GM21786 (cell line): Measurements from ENCODE around the gene SLC41A3.
"Not testable (repeated sequence)": the region's sequence is repeated elsewhere in the genome, so short reads cannot be mapped to it uniquely, and the experiment has no call there.

Experiments used
- ATAC-seq: cut with Tn5 transposase; IDR thresholded peaks from one replicate; pipeline ENCODE4 v1.9.1; 2021; ENCODE audit not compliant: unreplicated experiment

Gene SLC41A3

GRCh38 chr3:126107203-126107939 is 23.4 kb upstream of the SLC41A3 start:
- ATAC-seq: no peak

GRCh38 chr3:126106336-126107202 is 22.6 kb upstream of the SLC41A3 start:
- ATAC-seq: no peak

- no peak for ATAC-seq
Measured at GRCh38 chr3:126105691-126106187, 21.8 kb upstream of the SLC41A3 start.

- ATAC-seq: no peak
Measured at GRCh38 chr3:126104742-126105605, 21.1 kb upstream of the SLC41A3 start.

GRCh38 chr3:126104028-126104635 is 20.2 kb upstream of the SLC41A3 start:
- no peak for ATAC-seq

GRCh38 chr3:126103121-126104027 is 19.4 kb upstream of the SLC41A3 start:
- ATAC-seq: no peak

GRCh38 chr3:126102530-126102951 is 18.6 kb upstream of the SLC41A3 start:
- ATAC-seq: no peak

GRCh38 chr3:126102011-126102410 is 18.1 kb upstream of the SLC41A3 start:
- no peak for ATAC-seq

- ATAC-seq: no peak
Measured at GRCh38 chr3:126101521-126101982, 17.6 kb upstream of the SLC41A3 start.

- ATAC-seq: no peak
Measured at GRCh38 chr3:126100634-126101301, 16.8 kb upstream of the SLC41A3 start.

- ATAC-seq: no peak
Measured at GRCh38 chr3:126100269-126100633, 16.3 kb upstream of the SLC41A3 start.

- no peak for ATAC-seq
Measured at GRCh38 chr3:126098391-126098858, 14.5 kb upstream of the SLC41A3 start.

- ATAC-seq: no peak
Measured at GRCh38 chr3:126097801-126098200, 13.9 kb upstream of the SLC41A3 start.

GRCh38 chr3:126096274-126096673 is 12.3 kb upstream of the SLC41A3 start:
- not testable (repeated sequence) for ATAC-seq

GRCh38 chr3:126092128-126092527 is 8.2 kb upstream of the SLC41A3 start:
- ATAC-seq: not testable (repeated sequence)

GRCh38 chr3:126087552-126088175 is 3.7 kb upstream of the SLC41A3 start:
- no peak for ATAC-seq

GRCh38 chr3:126085841-126086240 is 1.9 kb upstream of the SLC41A3 start:
- no peak for ATAC-seq

- ATAC-seq: no peak
Measured at GRCh38 chr3:126085276-126085675, 1.4 kb upstream of the SLC41A3 start.
